DMS114 treated with DMSO at 0.1 percent for 48 hours (cell line): ENCODE results near the gene TRIM47.

ENCODE experiments used
- DNase-seq: peaks from one replicate; lab custom pipeline; 2025; ENCODE audit not compliant: unreplicated experiment; lab: John Stamatoyannopoulos, UW

TRIM47 gene

DNA sequence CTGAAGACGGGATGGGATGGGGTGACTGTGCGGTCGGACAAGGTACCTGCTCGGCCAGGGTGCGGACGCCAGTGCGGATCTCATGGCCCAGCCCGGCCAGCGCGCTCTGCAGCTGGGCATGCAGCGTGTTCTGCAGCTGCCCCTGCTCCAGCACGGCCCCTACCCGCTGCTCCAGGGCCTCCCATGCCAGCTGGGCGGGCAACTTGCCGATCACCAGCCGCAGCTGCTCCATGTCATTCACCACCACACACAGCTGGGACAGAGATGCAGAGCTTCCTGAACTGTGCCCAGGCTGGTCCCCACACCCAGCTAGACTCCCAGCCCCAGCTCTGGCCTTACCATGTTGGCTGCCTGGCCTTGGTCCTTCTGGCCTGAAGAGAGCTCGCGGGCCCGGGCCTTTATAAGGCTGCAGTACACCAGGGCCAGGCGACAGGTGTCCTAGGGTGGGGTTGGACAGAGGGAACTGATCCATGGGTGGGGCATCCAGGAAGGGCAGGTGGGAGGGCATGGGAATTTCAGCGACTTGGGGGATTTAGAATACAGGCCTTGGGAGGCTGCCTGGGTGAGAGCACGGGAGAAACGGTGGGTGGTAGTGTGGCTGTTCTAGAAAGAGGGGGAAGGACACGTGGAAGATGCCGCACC, 44.0 kb downstream of the TRIM47 start:
- no peak for DNase-seq

- no peak for DNase-seq
Observed at GRCh38 chr17:75832652-75833400, 45.6 kb downstream of the TRIM47 start.

- DNase-seq, result no peak
Observed at GRCh38 chr17:75832164-75832651, 46.2 kb downstream of the TRIM47 start.

DNA sequence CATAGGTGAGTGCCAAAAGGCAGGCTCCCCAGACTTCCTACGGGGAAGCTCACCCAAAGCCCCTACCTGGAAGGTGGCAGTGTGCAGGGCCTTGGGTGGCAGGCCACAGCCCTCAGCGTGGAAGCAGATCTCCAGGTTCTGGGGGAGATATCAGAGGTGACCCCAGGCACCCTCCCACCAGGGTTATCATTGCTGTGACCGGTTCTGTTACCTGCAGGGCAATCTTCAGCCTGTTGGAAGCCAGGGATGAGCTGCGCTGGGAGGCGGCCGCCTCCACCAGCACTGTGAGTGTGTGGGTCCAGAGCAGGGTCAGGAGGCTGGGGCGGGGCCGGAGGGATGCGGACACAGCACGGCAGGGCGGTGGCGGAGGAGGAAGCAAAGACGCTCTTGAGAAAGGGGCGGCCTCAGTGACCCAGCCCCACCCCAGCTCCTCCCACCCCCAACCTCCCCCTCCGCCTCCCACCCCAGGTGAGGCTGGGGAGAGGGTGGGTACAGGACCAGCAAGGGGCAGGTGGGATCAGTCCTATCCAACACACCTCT, 47.3 kb downstream of the TRIM47 start:
- no peak for DNase-seq

DNA sequence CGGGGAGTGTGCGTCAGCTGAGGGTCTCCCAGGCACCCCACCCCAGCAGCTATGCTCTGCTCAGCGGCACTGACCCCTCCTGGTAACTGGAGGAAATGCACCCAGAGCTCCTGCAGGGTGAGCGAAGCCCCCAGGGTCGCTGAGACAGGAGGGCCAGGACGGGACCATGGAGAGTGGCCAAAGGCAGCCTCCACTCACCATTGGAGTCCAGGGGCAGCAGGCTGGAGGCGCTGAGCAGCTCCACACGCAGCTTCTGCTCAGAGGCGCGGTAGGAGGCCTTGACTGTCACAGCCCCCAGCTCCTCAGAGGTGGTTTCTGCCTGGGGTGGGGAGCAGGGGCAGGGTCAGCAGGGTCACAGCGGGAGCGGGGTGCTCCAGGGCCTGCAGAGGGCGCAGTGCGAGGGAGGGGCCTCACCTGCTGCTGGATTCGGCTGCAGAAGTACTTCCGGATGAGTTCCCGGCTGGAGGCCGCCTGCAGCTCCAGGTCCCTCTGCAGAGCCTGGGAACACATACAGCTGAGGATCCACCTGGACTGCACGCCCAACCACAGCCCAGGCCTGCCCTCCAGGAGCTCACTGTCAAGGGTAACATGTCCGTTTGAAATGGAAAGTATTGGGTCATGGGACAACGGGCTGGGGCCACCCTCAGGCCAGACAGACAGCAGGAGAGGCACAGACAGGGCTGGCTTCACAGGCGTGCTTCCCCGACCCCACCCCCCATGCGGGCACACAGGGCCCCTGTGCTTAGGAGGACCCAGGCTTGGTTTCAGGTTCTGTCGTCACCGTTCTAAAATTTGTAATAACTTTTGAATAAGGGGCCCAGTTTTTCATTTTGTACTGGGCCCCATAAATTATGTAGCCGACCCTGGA, 48.0 kb downstream of the TRIM47 start:
- no peak for DNase-seq

DNA sequence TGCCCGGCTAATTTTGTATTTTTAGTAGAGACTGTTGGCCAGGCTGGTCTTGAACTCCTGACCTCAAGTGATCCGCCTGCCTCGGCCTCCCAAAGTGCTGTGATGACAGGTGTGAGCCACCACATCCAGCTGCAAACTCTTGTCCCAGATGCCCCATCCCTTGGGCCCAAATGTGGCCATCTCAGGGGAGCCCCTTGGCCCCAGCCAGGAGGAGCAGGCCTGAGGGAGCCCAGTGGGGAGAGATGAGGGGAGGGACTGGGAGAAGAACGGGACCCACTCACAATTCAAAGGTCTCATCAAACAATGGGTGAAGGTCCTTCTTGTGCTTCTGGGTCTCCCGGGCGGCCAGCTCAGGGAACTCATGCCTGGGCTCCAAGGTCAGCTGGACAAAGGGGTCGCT, 48.6 kb downstream of the TRIM47 start:
- no peak for DNase-seq

DNA sequence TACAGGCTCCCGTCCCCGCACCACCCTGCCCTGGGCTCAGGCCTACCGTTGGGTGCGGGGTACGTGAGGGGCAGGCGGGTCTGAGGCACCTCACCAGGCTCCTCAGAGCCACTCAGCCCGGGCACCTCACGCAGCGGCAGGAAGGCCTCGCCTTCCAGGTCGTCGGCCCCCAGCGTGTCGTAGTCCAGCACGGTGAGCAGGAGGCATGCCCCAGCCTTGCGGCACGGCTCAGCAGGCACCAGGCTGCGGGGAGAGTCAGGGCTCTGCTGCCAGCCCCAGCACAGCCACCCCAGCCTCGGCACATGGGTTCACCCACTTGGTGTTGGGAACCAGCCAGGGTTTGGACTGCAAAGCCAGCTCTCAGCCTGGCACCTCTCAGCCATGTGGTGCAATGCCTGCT, 49.6 kb downstream of the TRIM47 start:
- DNase-seq, result no peak

DNA sequence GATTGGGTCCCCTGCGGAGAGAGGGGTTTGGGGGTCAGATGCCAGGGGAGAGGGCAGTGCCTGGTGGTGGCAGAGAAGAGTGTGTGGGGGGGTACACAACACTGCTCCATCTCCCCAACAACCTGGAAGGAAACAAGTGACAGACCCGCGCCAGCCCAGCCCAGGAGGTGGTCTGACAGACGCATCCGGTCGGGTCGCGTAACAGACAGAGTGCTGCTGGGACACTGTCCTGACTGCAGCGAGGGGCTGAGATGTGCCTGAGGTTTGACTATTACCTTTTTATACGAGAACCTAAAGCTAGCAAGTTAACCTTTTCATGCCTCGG, 50.3 kb downstream of the TRIM47 start:
- DNase-seq, result no peak

DNA sequence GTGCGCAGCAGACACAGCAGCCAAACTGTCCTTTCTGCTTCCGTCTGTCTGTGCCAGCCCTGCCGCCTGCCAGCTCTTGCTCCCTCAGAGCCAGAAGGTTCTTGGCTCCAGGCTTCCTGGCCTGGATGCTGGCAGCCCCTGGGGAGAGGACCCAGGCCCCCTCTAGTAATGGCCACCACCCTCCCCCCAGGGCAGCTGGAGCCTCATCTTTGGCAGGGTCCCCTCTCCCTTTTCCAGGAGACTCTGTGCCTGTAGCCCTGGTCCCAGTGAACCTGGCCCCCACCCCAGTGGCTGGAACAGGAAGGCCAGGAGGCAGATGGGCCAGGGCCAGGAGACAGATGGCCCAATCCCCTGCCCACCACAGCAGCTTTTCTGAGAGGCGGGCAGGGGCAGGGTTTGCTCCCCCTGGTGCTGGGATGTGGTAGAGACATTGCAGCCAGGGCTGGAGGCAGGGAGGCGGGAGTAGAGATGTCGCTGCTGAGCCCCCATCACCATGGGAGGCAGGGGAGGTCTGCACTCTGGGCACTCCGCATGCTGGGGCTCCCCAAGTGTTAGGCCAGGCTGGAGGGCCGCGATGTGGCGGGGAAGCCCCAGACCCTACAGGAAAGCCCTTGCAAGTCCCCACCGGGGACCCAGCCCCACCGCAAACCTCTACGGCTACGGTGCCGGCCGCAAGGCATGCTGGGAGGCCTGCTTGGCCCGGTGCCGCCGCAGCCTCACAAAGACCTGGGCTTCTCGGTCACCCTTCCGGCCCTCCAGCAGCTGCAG, 50.9 kb downstream of the TRIM47 start:
- peak; percentile 23 for DNase-seq

DNA sequence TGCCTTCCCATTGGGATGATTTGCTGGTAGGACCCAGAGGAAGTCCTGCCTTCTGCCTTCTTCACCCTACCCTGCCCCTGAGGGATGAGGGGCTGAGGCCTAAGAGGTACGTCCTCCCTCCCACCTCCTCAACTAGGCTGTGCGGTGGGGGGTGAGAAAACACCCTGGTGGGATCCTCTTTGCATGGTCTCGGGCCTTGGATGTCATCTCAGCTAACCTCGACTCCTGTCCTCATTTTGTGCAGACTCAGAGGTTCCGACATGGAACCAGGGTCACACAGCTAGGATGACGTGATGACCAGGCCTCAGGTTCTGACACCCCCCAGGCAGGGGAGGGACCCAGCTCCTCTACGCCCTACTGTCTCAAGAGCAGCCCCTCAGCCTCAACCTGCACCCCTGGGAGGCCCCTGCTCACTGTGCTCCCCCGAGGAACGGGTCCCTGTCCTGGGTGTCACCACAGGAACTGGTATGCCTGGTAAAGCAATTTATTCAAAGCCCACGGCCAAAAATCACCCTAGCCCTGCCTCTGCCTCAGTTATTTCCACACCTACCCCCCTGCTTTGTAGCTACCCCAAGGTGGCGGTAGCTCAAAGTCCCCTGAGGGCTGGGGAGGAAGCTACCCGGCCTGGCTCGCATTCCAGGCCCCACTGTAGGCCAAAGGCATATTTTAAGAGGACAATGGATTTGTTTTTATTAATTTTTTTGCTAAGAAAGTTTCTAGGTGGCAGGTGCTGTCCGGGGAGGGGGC, 51.6 kb downstream of the TRIM47 start:
- no peak for DNase-seq

GRCh38 chr17:75825748-75826370, 52.5 kb downstream of the TRIM47 start:
- DNase-seq, result no peak

- DNase-seq, result no peak
Observed at GRCh38 chr17:75825149-75825552, 53.2 kb downstream of the TRIM47 start.

GRCh38 chr17:75824666-75825065, 53.7 kb downstream of the TRIM47 start:
- no peak for DNase-seq
